HL-60 (cell line): ENCODE measurements around the gene GRM8.

Experiments used
- DNase-seq, 2 experiments: peaks; one replicate each; pipeline ENCODE4 v3.0.0-alpha.2; 2010 to 2020; ENCODE audit warnings: low read depth in 1 of 2, low spot score in 1 of 2
- H3K27ac ChIP-seq: fragments of 250-450 bp; sonication (Bioruptor Pico); replicated peaks from 2 replicates; pipeline ENCODE4 v1.5.1; 2020; ENCODE audit warnings: mild to moderate bottlenecking, moderate library complexity
- H3K27me3 ChIP-seq: fragments of 250-450 bp; sonication (Bioruptor Pico); 2 replicates; pipeline ENCODE4 v1.5.1; 2021; ENCODE audit warnings: mild to moderate bottlenecking, moderate library complexity; ENCODE audit not compliant: insufficient read depth, poor library complexity, severe bottlenecking
- H3K4me3 ChIP-seq: replicated peaks from 2 replicates; pipeline ENCODE4 v1.5.1; 2011; ENCODE audit warnings: mild to moderate bottlenecking, control low read depth, low read length; ENCODE audit not compliant: insufficient read depth
- GABPA ChIP-seq: IDR thresholded peaks from 2 replicates; pipeline ENCODE4 v1.6.1; 2012; ENCODE audit warnings: low read depth
- POLR2AphosphoS5 ChIP-seq: IDR thresholded peaks from 2 replicates; pipeline ENCODE4 v1.6.1; 2012; ENCODE audit warnings: low read depth
- SPI1 ChIP-seq: IDR thresholded peaks from 2 replicates; pipeline ENCODE4 v1.6.1; 2012; ENCODE audit warnings: low read depth, mild to moderate bottlenecking, borderline replicate concordance
- TF ChIP-seq, protein P1 (sequence below): IDR thresholded peaks from 2 replicates; pipeline ENCODE4 v1.6.1; 2012; ENCODE audit warnings: low read depth; ENCODE audit not compliant: insufficient replicate concordance
- TF ChIP-seq, protein P2 (sequence below): IDR thresholded peaks from one replicate; pipeline ENCODE4 v1.5.1; 2011; ENCODE audit warnings: low read length, control low read depth, inconsistent platforms; ENCODE audit not compliant: insufficient read depth

Gene GRM8

DNA sequence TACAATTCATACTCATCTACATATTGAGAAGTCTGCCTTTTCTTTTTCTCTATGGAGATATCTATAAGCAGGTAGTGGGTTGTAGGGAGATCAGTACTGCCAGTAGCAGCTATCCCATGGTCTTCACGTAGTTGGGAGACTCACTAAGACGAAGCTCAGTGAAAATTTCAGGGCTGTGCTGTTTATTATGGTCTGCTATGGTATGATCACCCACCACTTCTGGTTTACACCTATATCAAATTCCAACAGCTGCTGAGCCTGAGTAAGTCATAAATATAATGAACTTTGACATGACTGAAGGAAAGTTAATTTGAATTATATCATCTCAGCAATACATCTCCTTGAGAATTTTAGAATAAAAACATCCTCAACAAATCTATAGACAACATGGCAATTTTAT, 741.7 kb downstream of the GRM8 start:
- TF ChIP-seq POLR2AphosphoS5: no peak
- TF ChIP-seq, protein P1, sequence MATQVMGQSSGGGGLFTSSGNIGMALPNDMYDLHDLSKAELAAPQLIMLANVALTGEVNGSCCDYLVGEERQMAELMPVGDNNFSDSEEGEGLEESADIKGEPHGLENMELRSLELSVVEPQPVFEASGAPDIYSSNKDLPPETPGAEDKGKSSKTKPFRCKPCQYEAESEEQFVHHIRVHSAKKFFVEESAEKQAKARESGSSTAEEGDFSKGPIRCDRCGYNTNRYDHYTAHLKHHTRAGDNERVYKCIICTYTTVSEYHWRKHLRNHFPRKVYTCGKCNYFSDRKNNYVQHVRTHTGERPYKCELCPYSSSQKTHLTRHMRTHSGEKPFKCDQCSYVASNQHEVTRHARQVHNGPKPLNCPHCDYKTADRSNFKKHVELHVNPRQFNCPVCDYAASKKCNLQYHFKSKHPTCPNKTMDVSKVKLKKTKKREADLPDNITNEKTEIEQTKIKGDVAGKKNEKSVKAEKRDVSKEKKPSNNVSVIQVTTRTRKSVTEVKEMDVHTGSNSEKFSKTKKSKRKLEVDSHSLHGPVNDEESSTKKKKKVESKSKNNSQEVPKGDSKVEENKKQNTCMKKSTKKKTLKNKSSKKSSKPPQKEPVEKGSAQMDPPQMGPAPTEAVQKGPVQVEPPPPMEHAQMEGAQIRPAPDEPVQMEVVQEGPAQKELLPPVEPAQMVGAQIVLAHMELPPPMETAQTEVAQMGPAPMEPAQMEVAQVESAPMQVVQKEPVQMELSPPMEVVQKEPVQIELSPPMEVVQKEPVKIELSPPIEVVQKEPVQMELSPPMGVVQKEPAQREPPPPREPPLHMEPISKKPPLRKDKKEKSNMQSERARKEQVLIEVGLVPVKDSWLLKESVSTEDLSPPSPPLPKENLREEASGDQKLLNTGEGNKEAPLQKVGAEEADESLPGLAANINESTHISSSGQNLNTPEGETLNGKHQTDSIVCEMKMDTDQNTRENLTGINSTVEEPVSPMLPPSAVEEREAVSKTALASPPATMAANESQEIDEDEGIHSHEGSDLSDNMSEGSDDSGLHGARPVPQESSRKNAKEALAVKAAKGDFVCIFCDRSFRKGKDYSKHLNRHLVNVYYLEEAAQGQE: no peak
- TF ChIP-seq GABPA: no peak
- TF ChIP-seq, protein P2, sequence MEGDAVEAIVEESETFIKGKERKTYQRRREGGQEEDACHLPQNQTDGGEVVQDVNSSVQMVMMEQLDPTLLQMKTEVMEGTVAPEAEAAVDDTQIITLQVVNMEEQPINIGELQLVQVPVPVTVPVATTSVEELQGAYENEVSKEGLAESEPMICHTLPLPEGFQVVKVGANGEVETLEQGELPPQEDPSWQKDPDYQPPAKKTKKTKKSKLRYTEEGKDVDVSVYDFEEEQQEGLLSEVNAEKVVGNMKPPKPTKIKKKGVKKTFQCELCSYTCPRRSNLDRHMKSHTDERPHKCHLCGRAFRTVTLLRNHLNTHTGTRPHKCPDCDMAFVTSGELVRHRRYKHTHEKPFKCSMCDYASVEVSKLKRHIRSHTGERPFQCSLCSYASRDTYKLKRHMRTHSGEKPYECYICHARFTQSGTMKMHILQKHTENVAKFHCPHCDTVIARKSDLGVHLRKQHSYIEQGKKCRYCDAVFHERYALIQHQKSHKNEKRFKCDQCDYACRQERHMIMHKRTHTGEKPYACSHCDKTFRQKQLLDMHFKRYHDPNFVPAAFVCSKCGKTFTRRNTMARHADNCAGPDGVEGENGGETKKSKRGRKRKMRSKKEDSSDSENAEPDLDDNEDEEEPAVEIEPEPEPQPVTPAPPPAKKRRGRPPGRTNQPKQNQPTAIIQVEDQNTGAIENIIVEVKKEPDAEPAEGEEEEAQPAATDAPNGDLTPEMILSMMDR: no peak
- no peak for TF ChIP-seq SPI1
- no peak for DNase-seq
- H3K27ac ChIP-seq: no peak overlapping the region

DNA sequence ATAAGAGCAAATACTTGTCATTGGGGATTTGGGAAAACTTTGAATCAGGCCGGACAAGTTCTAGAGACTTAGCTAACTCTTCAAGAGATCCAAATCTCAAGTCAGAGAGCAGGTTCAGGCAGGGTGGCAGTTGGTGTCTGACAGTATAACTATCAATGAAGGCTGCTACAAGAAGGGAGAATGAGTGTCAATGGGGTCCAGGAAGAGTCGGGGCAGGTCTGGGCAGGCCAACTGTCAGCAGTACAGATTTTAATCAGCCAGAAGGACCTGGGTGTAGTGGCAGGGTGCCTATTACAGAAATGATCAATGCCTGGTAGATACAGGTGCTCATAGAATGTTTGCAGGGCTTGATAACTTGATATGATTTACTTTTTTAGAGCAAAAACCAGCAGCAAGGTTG, 751.1 kb downstream of the GRM8 start:
- TF ChIP-seq GABPA (no peak), SPI1 (no peak), POLR2AphosphoS5 (no peak)
- TF ChIP-seq, protein P2: no peak
- TF ChIP-seq, protein P1: no peak
- no peaks in the 10 kb centered on the region for H3K27me3 ChIP-seq
- no peak for DNase-seq

More for the DNA sequence above, 741.7 kb downstream of the GRM8 start:
- Histone ChIP-seq H3K4me3 (no peak overlapping the region), H3K27me3 (no peaks in the 10 kb centered on the region)

DNA sequence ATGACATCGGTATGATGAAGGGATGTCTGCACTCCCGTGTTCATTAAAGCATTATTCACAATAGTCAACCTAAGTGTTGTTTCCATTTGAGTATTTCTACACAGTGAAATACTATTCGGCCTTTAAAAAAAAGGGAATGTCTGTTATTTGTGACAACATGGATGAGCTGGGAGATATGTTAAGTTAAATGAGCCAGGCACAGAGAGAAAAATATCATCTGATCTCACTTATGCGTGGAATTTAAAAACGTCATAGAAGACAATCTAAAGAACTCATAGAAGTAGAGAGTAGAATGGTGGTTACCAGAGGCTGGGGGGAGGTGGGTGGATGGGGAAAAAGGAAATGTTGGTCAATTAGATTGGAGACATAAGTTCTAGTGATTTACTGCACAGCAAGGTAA, 753.3 kb downstream of the GRM8 start:
- TF ChIP-seq SPI1 (no peak), GABPA (no peak), POLR2AphosphoS5 (no peak)
- TF ChIP-seq, protein P2: no peak
- TF ChIP-seq, protein P1: no peak
- no peak overlapping the region for H3K4me3 ChIP-seq
- no peak overlapping the region for H3K27ac ChIP-seq
- no peak for DNase-seq
- no peaks in the 10 kb centered on the region for H3K27me3 ChIP-seq

More for the DNA sequence above, 751.1 kb downstream of the GRM8 start:
- Histone ChIP-seq H3K27ac (no peak overlapping the region), H3K4me3 (no peak overlapping the region)
